ENCODE results near the gene CCR6.

Gene CCR6

GRCh38 chr6:167146977-167147376 is 24.1 kb downstream of the CCR6 start:
- DNase-seq (ENCODE audit: low read depth, low spot score) = no peak
- no peak for TF ChIP-seq CTCF (IDR thresholded peaks at IDR 0.05; ENCODE audit: low read depth, low read length)
- in situ Hi-C loops (cut with HindIII; ENCODE audit: low sequenced_read_pairs) = no loop called here
- no peak overlapping the region for H3K4me3 ChIP-seq (ENCODE audit: low read depth, low read length)

GRCh38 chr6:167148021-167148420 is 25.1 kb downstream of the CCR6 start:
- DNase-seq (ENCODE audit: low read depth, low spot score) = no peak
- no peak for TF ChIP-seq CTCF (IDR thresholded peaks at IDR 0.05; ENCODE audit: low read depth, low read length)
- in situ Hi-C loops (cut with HindIII; ENCODE audit: low sequenced_read_pairs) = no loop called here
- H3K4me3 ChIP-seq (ENCODE audit: low read depth, low read length) = no peak overlapping the region

GRCh38 chr6:167148997-167149396 is 26.1 kb downstream of the CCR6 start:
- no peak for TF ChIP-seq CTCF (IDR thresholded peaks at IDR 0.05; ENCODE audit: low read depth, low read length)
- no peak overlapping the region for H3K4me3 ChIP-seq (ENCODE audit: low read depth, low read length)
- no peak for DNase-seq (ENCODE audit: low read depth, low spot score)
- in situ Hi-C loops (cut with HindIII; ENCODE audit: low sequenced_read_pairs) = no loop called here

- in situ Hi-C loops (cut with HindIII; ENCODE audit: low sequenced_read_pairs) = no loop called here
- H3K4me3 ChIP-seq (ENCODE audit: low read depth, low read length) = no peak overlapping the region
- no peak for DNase-seq (ENCODE audit: low read depth, low spot score)
- no peak for TF ChIP-seq CTCF (IDR thresholded peaks at IDR 0.05; ENCODE audit: low read depth, low read length)
Measured at GRCh38 chr6:167150941-167151549, 28.1 kb downstream of the CCR6 start.

- in situ Hi-C loops (cut with HindIII; ENCODE audit: low sequenced_read_pairs) = no loop called here
- H3K4me3 ChIP-seq (ENCODE audit: low read depth, low read length) = no peak overlapping the region
- TF ChIP-seq CTCF (IDR thresholded peaks at IDR 0.05; ENCODE audit: low read depth, low read length) = no peak
- no peak for DNase-seq (ENCODE audit: low read depth, low spot score)
Measured at GRCh38 chr6:167151648-167152047, 28.8 kb downstream of the CCR6 start.

GRCh38 chr6:167152862-167153261 is 30.0 kb downstream of the CCR6 start:
- in situ Hi-C loops (cut with HindIII; ENCODE audit: low sequenced_read_pairs) = no loop called here
- DNase-seq (ENCODE audit: low read depth, low spot score) = no peak
- H3K4me3 ChIP-seq (ENCODE audit: low read depth, low read length) = no peak overlapping the region
- TF ChIP-seq CTCF (IDR thresholded peaks at IDR 0.05; ENCODE audit: low read depth, low read length) = no peak

Data from astrocyte of the spinal cord (primary cell).